CD4-positive, alpha-beta T cell treated with Interferon gamma for 1 hour (primary cell): ENCODE results near the gene C6orf120.

ENCODE experiments used
- DNase-seq: peaks from one replicate; pipeline ENCODE4 v3.0.0-alpha.2; 2020

Gene C6orf120

DNA sequence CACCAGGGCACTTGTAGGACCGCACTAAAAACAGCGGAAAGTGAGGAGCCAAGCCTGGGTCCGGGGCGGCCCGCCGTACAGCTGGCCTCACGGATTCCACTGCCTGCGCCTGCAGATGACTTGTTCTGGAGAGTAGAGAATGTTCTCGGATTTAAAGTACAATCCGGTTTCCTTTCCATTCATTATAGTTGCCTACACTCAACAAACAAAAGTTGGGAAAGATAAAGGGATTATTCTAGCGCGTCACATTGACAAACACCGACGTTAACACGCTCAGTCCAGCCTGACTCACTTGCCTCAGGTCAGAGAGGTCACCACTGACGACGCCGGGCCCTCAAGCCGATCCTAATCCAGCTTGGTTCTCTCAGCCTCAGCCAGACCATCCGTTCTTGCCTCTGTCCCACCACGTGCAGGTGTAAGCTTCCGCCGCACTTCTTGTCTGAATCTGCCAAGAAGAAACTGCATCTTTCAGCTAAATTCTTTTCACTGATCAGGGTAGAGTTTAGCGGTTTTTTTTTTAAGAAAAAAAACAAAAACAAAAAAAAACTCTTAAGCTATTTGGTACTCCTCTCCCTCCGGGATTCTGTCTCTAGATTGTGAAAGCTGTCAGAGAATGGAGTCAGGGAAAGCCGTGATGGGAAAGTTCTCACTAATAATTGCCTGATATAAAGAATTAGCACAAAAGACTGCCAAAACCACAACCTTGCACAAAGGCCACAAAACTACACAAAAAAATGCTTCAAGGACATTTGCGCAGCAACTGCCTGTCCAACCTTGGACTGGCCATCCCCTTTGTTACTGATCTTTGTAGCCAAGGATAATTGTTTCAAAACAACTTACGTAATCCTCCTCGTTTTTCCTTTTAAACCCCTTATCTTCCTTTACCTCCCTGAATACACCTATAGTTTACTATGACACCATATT lies 23.5 kb downstream of the C6orf120 start:
- peak; percentile 34 for DNase-seq

DNA sequence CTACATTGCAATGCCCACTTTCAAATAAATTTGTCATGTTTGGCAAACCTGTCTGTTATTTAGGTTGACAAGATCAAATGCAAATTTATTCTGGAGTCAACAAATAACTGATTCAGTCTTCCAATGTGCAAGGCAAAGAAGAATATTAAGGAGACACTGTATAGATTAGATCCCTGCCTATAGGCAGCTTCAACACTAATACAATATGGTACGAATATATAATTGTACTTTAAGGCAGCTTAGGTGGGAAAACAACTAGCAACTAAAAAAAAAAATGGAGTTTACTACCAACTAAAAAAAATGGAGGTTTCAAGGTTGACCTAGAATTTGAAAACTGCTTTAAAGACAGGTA lies 24.1 kb downstream of the C6orf120 start:
- no peak for DNase-seq

DNA sequence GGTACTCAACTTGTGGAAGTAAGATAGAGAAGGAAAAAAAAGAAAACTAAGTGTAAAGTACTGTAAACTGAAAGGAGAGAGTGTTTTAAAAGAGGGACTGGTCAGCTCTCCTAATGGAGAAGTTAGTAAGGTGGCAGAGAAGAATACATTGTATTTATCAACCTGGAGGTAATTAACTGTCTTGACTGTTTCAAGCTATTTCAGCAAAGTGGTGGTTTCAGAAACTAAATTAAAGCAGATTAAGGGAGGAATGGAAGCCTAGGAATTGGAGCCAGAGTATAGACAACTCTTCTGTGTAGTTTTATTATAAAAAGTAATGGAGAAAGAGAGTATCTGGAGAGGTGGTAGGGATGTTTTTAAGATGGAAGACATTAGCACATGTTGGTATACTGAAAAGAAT lies 25.0 kb downstream of the C6orf120 start:
- DNase-seq, result no peak

DNA sequence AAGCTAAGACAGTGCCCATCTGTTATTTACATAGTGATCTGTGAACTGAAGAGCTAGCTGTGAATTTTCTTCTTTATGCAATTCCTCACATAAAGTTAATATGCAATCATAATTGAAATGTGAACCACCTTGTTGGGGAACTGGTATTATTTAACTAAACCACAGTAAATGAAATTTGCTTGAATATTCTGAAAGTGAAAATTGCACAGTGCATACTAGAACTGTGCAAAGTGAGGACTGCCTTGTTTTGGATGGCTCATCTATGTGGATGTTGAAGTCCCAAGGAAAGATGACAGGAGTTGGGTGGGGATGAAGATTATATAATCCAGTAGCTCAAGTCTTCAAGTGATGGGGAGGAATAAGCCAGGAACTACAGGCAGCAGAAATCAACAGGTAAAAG lies 28.0 kb downstream of the C6orf120 start:
- no peak for DNase-seq

DNA sequence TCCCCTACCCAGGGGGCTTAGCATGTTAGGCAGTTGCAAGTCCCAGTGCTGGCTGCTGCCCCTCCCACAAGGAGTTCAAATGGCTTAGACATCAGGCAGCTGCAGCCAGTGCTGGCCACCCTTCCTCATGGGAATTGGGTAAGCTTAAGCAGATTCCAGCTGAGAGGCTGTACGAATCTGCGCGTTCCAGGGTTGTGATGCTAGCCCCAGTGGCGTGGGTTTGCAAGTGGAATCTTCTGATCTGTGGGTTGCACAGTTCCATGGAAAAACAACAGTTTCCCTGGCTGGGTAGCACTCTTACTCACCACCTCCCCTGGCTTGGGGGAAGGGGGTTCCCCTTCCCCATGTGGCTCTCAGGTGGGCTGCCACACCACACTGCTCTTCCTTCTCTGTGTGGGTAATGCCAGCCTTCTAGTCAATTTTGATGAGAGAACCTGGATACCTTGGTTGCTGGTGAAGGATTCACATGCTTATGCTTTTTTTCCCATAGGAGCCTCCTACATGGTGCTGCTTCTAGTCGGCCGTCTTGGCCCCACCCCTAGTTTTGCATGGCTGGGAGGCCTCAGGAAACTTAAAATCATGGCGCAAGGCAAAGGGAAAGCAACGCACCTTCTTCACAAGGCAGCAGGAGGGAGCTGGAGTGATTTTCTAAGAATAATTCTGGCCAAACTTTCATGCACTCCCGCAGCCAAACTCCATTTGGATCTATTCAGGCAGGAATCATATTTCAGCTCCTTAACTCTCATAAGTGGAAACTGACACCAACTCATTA lies 36.5 kb downstream of the C6orf120 start:
- DNase-seq, result no peak

DNA sequence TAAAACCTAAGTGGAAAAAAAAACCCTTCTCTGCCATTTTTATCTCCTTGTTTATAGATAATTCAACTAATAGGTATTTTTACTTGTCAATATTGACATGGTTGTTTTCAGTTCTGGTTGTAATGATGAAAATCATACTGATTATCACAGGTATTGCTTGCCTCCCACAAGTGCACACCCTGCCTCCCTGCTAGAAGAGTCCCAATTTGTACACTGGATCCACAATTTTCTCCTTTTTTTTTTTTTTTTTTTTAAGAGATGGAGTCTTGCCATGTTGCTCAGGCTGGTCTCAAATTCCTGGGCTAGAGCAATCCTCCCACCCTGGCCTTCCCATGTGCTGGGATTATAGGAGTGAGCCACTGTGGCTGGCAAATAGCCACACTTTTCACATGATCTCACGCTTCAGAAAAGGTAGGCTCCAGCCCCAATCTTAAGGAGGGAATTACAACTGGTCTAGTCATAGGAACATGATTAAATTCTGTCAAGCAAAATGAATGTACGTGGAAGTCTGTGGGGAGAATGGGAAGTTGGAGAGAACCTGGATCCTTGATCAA lies 37.1 kb downstream of the C6orf120 start:
- DNase-seq, result no peak

DNA sequence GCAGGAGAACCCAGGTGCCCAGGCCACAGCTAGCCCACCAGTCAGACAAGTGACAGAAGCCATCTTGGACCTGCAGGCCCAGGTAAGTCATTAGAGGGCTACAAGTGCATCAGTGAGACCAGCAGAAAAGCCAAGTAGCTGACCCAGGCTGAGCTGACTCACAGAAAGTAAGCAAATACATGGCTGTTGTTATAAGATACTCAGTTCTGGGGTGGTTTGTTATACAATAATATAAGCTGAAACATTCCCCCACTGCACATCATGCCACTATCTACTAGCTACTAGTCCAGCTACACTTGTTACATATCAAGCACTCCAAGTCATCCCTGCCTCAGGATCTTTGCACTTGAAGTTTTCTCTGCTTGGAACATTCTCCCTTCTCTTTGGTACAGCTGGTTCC lies 39.4 kb downstream of the C6orf120 start:
- no peak for DNase-seq

DNA sequence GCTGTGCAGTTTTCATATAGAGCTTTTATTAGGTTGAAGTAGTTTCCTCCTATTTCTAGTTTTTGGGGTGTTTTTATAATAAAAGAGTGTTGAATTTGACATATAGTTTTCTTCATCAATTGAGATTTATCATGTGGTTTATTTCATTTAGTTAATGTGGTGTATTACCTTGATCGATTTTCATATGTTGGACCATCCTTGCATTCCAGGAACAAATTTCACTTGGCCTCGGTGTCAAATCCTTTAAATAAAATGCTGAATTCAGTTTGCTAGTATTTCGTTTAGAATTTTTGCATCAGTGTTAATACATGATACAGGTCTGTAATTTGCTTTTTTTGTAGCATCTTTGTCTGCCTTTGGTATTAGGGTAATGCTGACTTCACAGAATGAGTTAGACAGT lies 43.5 kb downstream of the C6orf120 start:
- DNase-seq, result no peak

DNA sequence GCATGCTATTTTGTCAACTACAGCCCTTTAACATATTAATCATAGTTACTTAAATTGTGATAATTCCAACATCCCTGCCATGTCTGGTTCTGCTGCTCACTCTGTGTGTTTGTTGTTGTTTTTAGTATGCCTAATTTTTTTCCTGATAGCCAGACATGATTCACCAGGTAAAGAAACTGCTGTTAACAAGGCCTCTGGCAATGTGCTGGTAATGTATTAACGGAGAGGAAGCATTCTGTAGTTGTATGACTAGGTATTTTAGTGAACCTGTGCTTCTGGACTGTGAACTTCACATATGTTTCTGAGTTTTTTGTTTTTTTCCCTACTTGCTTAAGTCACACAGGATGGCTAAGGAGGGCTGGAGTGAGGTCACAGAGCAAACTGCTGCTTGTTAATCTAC lies 44.6 kb downstream of the C6orf120 start:
- no peak for DNase-seq

DNA sequence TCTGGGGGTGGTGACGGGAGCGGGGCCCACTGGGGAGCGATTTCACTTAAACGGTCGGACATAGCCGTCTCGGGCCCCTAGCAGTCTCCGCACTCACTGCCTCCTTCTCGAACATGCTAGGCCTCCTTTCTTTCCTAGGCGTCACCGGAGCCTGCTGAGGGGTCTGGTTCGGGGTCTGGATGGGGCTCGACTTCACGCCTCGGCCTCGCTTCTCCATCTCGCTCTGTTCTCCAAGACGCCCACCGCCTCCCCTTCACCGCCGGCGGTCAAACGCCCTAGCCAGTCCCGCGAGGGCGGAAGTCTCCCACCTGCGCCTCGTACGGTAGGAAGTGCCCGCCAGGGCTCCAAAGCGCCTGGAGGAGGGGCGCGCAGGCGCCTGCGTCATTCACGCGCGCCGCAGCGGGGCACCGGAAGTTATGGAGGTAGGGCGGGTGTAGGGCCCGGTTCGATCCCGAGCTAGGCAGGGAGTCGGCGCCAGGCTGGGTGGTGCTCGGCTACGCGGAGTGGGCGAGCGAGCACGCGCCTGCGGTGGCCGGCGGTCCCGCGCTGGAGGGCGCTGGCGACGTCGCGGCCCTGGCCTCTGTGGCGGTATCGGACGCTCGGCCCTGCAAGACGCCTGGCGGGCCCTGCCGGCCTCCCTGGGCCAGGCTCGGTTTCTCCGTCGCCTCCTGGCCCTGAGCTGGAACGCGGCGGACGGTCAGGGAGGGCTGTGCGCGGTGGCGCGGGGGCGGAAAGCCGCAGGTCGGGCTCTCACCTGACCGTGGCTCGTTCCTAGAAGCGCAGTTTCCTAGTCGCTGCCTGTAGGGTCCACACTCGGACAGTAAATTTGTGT lies 49.5 kb downstream of the C6orf120 start, which contains the start of the genes DYNLT2 and ERMARD:
TSS of gene DYNLT2 (minus strand) at position 331 of the 832 bp plus-strand sequence. CDS start at position 217, 114 bp downstream.
TSS of gene ERMARD (plus strand) at position 381 of the 832 bp plus-strand sequence. CDS start at position 417, 36 bp downstream.
- DNase-seq, result peak; percentile 92

DNA sequence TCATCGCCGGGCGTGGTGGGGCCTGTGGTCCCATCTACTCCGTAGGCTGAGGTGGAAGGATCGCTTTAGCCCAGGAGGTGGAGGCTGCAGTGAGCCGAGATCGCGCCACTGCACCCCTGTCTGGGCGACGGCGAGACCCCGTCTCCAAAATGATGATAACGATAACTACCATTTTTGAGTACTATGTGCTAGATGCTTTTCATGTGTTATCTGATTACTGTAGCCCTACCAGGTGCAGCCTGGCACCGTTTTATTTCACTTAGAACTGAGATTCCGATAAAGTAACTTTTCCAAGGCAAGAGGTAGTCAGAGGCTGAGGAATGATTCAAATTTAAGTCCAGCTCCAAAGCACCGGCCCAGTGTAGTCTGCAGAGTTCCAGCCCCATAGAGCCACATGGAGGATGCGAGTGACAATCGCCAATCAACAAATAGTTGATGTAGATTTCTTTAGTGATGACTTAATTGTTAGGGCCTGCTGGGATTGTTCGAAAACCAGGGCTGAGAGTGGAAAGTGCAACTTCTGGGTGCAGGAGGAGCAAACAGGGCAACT lies 50.2 kb downstream of the C6orf120 start:
- no peak for DNase-seq
